HG03175 (cell line): ENCODE data around the gene PLXNB3.

Source experiments
- ATAC-seq: cut with Tn5 transposase; IDR thresholded peaks from one replicate; pipeline ENCODE4 v1.9.1; 2021; ENCODE audit warnings: mild to moderate bottlenecking, moderate library complexity; ENCODE audit not compliant: unreplicated experiment

Gene PLXNB3

GRCh38 chrX:153750127-153750774, 13.8 kb upstream of the PLXNB3 start:
- no peak for ATAC-seq

DNA sequence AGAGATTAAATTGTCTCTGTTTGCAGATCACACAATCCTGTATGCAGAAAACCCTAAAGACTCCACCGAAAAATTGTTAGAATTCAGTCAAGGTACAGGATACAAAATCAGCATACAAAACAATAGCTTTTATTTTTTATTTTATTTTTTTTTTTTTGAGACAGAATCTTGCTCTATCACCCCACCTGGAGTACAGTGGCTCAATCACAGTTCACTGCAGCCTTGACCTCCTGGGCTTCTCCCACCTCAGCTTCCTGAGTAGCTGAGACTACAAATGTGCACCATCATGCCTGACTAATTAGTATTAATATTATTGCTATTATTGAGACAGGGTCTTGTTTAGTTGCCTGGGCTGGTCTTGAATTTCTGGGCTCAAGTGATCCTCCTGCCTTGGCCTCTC, 8.9 kb upstream of the PLXNB3 start:
- no peak for ATAC-seq

- no peak for ATAC-seq
Measured at GRCh38 chrX:153761863-153762262, 2.2 kb upstream of the PLXNB3 start.

GRCh38 chrX:153762626-153763173, 1.3 kb upstream of the PLXNB3 start:
- no peak for ATAC-seq

GRCh38 chrX:153763298-153763932, 634 bp upstream of the PLXNB3 start:
- no peak for ATAC-seq

DNA sequence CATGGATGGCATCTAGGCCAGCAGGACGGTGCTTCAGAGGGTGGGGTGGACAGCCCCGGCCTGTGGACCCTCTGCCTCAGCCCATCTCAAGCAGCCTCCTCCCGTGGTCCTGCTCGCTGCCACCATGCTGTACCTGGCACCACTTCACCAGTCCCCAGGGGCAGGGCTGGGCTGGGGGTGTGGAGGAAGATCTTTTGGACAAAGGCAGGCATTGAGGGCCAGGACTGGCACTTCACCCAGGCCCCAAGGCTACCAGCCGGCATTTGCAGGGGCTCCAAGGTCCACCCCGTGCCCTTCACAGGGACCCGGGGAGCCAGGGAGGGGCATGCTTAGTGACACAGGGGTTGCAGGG, 713 bp downstream of the PLXNB3 start:
- ATAC-seq: no peak

DNA sequence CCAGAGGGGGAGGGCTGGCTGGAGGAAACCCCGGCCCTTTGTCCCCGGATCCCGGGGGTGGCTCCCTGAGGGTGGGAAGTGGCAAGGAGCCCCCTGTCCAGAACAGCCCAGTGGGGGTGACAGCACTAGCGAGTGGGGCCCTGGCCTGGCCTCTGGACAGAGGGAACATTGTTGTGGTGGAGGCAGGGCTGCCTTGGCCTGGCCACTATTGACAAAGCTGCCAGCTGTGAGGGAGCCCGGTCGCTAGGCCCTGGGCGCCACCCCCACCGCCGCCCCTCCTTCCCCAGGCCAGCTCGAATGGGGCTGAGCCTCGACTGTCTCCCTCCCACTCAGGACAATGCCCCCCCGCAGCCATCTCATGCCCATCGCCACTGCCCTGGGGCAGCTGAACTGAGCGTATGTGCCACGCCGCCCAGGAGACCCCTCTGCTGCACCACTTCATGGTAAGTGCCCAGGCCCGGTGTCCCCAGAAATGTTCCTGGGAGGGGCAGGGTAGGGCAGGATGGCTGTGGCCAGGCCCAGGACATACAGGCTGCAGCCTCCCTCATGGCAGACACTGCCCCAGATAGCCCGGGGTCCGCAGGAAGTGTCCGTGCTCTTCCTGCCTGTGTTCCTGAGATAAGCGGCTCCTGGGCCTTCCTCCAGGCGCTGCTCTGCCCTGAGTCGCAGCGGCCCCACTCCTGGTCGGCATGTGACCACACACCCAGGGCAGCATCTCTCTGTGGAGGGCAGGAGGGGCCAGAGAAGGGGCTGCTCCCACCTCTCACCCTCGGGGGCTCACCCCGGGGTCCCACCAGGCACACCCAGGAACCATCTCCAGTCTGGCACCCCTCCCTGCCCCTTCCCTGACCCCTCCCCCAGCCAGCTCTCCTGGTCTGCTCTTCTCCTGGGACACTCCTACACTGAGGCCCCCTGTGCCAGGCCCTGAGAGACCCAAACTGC, 1.4 kb downstream of the PLXNB3 start:
- ATAC-seq: no peak

DNA sequence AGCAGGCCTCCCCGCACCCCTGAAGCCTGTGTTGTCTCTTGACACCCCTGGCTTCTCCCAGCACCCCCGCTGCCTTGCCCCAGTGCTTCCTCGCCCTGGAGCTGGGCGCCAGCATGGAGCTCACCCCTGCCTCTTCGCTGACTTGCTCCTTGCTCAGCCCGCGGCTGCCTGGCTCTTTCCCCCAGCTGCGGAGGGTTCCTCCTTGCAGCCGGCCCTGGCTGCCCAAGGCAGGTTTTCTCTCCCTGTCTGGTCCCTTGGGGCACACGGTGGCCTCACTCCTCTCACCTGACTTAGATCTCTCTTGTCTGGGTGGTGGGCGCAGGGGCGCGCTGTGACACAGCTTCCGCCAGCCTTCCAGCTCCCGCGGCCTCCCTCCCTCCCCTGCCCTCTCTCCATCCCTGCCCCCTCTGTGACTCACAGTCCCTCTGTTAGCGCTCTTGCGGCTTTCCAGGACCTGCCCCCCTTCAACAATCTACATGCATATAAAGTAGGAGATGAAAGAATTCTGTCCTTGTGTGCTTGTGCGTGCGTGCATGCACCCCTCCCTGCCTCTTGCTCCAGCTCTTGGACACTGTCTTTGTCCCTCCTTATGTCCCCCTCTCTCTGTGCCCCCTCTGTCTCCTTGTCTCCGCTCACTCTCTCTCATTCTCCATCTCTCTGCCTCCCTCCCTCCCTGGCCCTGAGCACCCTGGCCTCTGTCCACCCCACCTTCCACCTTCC, 2.2 kb downstream of the PLXNB3 start:
- ATAC-seq: no peak

DNA sequence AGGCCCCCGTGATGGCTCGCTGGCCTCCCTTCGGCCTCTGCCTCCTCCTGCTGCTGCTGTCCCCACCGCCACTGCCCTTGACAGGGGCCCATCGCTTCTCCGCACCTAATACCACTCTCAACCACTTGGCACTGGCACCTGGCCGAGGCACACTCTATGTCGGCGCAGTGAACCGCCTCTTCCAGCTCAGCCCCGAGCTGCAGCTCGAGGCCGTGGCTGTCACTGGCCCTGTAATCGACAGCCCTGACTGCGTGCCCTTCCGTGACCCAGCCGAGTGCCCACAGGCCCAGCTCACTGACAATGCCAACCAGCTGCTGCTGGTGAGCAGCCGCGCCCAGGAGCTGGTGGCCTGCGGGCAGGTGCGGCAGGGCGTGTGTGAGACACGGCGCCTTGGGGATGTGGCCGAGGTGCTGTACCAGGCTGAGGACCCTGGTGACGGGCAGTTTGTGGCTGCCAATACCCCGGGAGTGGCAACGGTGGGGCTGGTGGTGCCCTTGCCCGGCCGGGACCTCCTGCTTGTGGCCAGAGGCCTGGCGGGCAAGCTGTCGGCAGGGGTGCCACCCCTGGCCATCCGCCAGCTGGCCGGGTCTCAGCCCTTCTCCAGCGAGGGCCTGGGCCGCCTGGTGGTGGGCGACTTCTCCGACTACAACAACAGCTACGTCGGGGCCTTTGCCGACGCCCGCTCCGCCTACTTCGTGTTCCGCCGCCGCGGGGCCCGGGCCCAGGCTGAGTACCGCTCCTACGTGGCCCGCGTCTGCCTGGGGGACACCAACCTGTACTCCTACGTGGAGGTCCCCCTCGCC, 3.0 kb downstream of the PLXNB3 start:
- no peak for ATAC-seq

DNA sequence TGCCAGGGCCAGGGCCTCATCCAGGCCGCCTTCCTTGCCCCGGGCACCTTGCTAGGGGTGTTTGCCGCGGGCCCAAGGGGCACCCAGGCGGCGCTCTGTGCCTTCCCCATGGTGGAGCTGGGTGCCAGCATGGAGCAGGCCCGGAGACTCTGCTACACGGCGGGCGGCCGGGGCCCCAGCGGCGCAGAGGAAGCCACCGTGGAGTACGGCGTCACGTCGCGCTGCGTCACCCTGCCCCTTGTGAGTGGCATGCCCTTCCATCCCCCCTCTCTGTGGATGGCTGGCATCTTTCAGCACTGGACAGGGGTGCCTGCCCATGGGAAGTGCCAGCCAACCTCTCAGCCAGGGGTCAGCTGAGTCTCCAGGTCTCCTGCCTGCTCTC, 3.6 kb downstream of the PLXNB3 start:
- ATAC-seq: no peak

DNA sequence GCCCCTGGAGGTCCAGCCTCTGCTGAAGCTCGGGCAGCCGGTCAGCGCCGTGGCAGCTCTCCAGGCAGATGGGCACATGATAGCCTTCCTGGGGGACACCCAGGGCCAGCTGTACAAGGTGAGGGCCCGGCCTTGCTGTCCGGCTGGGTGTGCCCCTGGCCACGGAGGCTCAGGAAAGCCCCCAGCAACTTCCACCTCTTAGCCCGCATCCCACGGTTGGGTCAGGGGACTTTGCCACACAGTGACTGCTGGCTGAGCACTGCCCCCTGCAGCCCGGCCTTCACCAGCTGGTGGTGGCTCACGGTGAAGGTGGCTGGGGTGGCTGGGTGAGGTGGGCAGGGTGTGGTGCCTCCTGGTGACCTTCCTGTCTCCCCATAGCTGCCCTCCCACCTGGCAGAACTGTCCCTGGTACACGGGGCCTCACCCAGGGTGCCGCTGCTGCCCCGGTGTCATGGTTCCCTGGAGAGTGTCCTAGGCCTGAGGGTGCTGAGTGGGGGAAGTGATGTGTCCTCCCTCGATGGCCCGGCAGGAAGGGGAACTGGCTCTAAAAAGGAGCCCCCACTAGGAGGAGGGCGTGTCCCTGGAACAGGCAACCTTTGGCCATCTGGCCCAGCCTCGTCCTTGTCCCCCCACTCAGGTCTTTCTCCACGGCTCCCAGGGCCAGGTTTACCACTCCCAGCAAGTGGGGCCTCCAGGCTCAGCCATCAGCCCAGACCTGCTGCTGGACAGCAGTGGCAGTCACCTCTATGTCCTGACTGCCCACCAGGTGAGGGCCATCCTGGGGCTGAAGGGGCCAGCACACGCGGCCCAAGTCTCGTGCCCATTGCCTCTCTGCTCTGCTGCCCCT, 4.5 kb downstream of the PLXNB3 start:
- no peak for ATAC-seq

DNA sequence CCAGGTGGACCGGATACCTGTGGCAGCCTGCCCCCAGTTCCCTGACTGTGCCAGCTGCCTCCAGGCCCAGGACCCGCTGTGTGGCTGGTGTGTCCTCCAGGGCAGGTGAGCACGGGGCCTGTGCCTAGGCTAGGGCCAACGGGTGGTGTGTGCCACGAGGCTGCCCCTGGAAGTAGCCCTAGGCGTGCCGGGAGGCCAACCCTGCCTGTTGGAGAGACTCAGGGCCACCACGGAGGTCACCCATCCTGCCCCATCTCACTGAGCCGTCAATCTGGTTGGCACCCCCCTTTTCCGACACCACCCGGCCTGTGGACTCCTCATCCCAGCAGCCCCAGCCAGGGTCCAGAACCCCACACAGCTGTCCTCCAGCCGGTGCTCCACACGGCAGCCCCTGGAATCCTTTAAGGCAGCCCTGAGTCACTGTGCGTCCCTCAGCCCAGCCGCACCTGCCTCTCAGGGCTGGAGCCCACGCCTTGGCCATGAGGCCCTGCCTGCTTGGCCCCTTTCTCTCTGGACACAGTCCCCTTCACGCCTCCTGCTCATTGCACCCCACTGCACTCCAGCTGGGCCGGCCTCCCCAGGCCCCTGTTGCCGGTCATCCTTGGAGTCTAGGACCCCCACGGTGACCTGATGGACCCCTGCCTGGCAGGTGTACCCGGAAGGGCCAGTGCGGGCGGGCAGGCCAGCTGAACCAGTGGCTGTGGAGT, 5.3 kb downstream of the PLXNB3 start:
- ATAC-seq: no peak

DNA sequence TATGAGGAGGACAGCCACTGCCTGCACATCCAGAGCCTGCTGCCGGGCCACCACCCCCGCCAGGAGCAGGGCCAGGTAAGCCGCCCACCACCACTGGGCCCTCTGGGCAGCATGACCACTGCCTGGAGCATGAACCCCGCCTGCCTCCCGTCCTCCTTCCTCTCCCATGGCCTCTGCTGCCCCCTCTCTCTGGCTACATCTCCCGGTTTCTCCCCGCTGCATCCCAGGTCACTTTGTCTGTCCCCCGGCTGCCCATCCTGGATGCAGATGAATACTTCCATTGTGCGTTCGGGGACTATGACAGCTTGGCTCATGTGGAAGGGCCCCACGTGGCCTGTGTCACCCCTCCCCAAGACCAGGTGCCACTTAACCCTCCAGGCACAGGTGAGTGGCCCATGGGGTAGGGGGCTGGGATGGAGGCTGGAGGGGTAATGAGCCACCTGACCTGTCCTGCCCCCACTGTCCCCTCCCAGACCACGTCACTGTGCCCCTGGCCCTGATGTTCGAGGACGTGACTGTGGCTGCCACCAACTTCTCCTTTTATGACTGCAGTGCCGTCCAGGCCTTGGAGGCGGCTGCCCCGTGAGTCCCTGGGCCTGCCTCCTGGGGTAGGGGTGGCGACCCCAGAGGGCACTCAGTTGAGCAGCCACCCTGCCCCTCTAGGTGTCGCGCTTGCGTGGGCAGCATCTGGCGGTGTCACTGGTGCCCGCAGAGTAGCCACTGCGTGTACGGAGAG, 6.0 kb downstream of the PLXNB3 start:
- ATAC-seq: no peak

DNA sequence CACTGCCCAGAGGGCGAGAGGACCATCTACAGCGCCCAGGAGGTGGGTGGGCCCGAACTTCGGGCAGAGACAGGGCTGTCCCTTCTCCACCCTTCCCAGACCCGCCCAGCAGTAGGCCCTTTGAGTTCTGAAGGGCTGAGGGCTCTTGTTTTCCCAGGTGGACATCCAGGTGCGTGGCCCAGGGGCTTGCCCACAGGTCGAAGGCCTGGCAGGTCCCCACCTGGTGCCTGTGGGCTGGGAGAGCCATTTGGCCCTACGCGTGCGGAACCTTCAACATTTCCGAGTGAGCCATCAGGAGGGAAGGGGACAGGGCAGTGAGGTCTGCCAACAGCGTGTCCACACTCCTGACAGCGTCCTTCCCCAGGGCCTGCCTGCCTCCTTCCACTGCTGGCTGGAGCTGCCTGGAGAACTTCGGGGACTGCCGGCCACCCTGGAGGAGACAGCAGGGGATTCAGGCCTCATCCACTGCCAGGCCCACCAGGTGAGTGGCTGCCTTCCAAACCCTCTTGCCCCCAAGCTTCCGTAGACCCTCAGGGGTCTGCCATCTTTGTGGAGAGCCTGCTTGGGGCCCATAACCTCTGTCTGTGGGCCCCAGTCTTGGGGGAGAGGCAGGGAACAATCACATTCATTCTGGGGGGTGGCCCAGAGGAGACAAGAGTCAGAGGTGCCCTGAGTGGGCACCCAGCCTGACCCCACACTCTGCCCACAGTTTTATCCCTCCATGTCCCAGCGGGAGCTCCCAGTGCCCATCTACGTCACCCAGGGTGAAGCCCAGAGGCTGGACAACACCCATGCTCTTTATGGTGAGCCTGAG, 6.8 kb downstream of the PLXNB3 start:
- no peak for ATAC-seq

- ATAC-seq: no peak
Measured at GRCh38 chrX:153771415-153772315, 7.6 kb downstream of the PLXNB3 start.
